ENCODE measurements around the gene UNC5A.

Gene UNC5A

GRCh38 chr5:176825957-176826356 is 15.6 kb downstream of the UNC5A start:
- TF ChIP-seq POLR2AphosphoS5 (IDR thresholded peaks at IDR 0.05; ENCODE audit: low read depth, low read length) = no peak
- TF ChIP-seq REST (IDR thresholded peaks at IDR 0.05; ENCODE audit: insufficient read depth in 1 of 2, low read depth in 2 of 2, low read length in 2 of 2) = no peak
- no peak for TF ChIP-seq FOXP2 (optimal IDR thresholded peaks at IDR 0.05; ENCODE audit: borderline replicate concordance, extremely low read depth, extremely low read length, insufficient read depth)
- TF ChIP-seq TAF1 (IDR thresholded peaks at IDR 0.05; ENCODE audit: borderline replicate concordance, insufficient read depth, low read length) = no peak
- no peak for TF ChIP-seq SIN3A (IDR thresholded peaks at IDR 0.05; ENCODE audit: borderline replicate concordance, insufficient read depth, low read length)

- no peak for TF ChIP-seq FOXP2 (optimal IDR thresholded peaks at IDR 0.05; ENCODE audit: borderline replicate concordance, extremely low read depth, extremely low read length, insufficient read depth)
- no peak for TF ChIP-seq SIN3A (IDR thresholded peaks at IDR 0.05; ENCODE audit: borderline replicate concordance, insufficient read depth, low read length)
- no peak for TF ChIP-seq TAF1 (IDR thresholded peaks at IDR 0.05; ENCODE audit: borderline replicate concordance, insufficient read depth, low read length)
- TF ChIP-seq REST (IDR thresholded peaks at IDR 0.05; ENCODE audit: insufficient read depth in 1 of 2, low read depth in 2 of 2, low read length in 2 of 2) = no peak
- TF ChIP-seq POLR2AphosphoS5 (IDR thresholded peaks at IDR 0.05; ENCODE audit: low read depth, low read length) = no peak
These were observed 17.5 kb downstream of the UNC5A start for GRCh38 chr5:176827736-176828414.

GRCh38 chr5:176829320-176829719 is 19.0 kb downstream of the UNC5A start:
- TF ChIP-seq TAF1 (IDR thresholded peaks at IDR 0.05; ENCODE audit: borderline replicate concordance, insufficient read depth, low read length) (no peak), POLR2AphosphoS5 (IDR thresholded peaks at IDR 0.05; ENCODE audit: low read depth, low read length) (no peak), SIN3A (IDR thresholded peaks at IDR 0.05; ENCODE audit: borderline replicate concordance, insufficient read depth, low read length) (no peak)

GRCh38 chr5:176830422-176830994 is 20.1 kb downstream of the UNC5A start:
- TF ChIP-seq POLR2AphosphoS5 (IDR thresholded peaks at IDR 0.05; ENCODE audit: low read depth, low read length) = no peak
- no peak for TF ChIP-seq SIN3A (IDR thresholded peaks at IDR 0.05; ENCODE audit: borderline replicate concordance, insufficient read depth, low read length)
- TF ChIP-seq TAF1 (IDR thresholded peaks at IDR 0.05; ENCODE audit: borderline replicate concordance, insufficient read depth, low read length) = no peak
- no peak for TF ChIP-seq REST (IDR thresholded peaks at IDR 0.05; ENCODE audit: insufficient read depth in 1 of 2, low read depth in 2 of 2, low read length in 2 of 2)
- no peak for TF ChIP-seq FOXP2 (optimal IDR thresholded peaks at IDR 0.05; ENCODE audit: borderline replicate concordance, extremely low read depth, extremely low read length, insufficient read depth)

- no peak for TF ChIP-seq FOXP2 (optimal IDR thresholded peaks at IDR 0.05; ENCODE audit: borderline replicate concordance, extremely low read depth, extremely low read length, insufficient read depth)
- no peak for TF ChIP-seq SIN3A (IDR thresholded peaks at IDR 0.05; ENCODE audit: borderline replicate concordance, insufficient read depth, low read length)
- TF ChIP-seq POLR2AphosphoS5 (IDR thresholded peaks at IDR 0.05; ENCODE audit: low read depth, low read length) = no peak
- TF ChIP-seq REST (IDR thresholded peaks at IDR 0.05; ENCODE audit: insufficient read depth in 1 of 2, low read depth in 2 of 2, low read length in 2 of 2) = no peak
- no peak for TF ChIP-seq TAF1 (IDR thresholded peaks at IDR 0.05; ENCODE audit: borderline replicate concordance, insufficient read depth, low read length)
These were observed 20.6 kb downstream of the UNC5A start for GRCh38 chr5:176830995-176831423.

Measured in PFSK-1 (cell line).